ENCODE data around the gene FYN. TPM values are rescaled to one million over a fixed set of nuclear protein-coding genes. Genes with fewer than 3 reads are reported as not detected.

FYN gene
- total and polyA plus RNA-seq, 2 experiments from 2014 or later: 58.6 to 166 TPM

GRCh38 chr6:111722179-111722731 is 151.0 kb downstream of the FYN start:
- Histone ChIP-seq H3K4me2 (ENCODE audit: unreplicated experiment) (peak overlapping the region; percentile 39), H3K27me3 (replicated peaks; ENCODE audit: insufficient read depth) (no peaks in the 10 kb centered on the region), H3K27ac (peak overlapping the region; percentile 60), H3K4me1 (ENCODE audit: insufficient read depth) (peaks cover 74% of the 10 kb centered on the region), H3K79me2 (ENCODE audit: insufficient read depth) (peaks cover 67% of the 10 kb centered on the region), H4K20me1 (ENCODE audit: insufficient read depth) (no peaks in the 10 kb centered on the region), H3K4me3 (no peak overlapping the region), H3F3A (ENCODE audit: insufficient read depth) (peaks cover 80% of the 10 kb centered on the region), H2AFZ (no peak overlapping the region), H3K9me3 (ENCODE audit: low read depth) (no peaks in the 10 kb centered on the region), H3K9ac (peak overlapping the region; percentile 7; the same call in 1 of the 2 replicates), H3K36me3 (ENCODE audit: low read depth) (0 out of 2 replicates have a peak, but pooled peaks cover 1% of the 10 kb centered on the region), H3K9me2 (ENCODE audit: insufficient read depth) (no peaks in the 10 kb centered on the region)
- DNase-seq: peak; percentile 75
- in situ Hi-C loops (cut with MboI): no loop called here
- TF ChIP-seq EZH2 (IDR thresholded peaks at IDR 0.05; ENCODE audit: insufficient read depth, poor library complexity, severe bottlenecking): no peak
- TF ChIP-seq EZH2phosphoT487 (IDR thresholded peaks at IDR 0.05; ENCODE audit: insufficient read depth, low read depth): no peak
- 0 to 3% methylated on average over 3 of the region's 3 CpGs for WGBS, 2 experiments (ENCODE audit: low coverage in 1 of 2, low lambda C conversion rate in 2 of 2, missing lambda C conversion rate in 2 of 2)

GRCh38 chr6:111721753-111722154 is 151.5 kb downstream of the FYN start:
- WGBS, 2 experiments (ENCODE audit: low coverage in 1 of 2, low lambda C conversion rate in 2 of 2, missing lambda C conversion rate in 2 of 2): 0 to 5% methylated on average over 1 of the region's 1 CpG
- H3K36me3 ChIP-seq (ENCODE audit: low read depth): 0 out of 2 replicates have a peak, but pooled peaks cover 6% of the 10 kb centered on the region
- in situ Hi-C loops (cut with MboI): no loop called here
- H3K27ac ChIP-seq: peak overlapping the region; percentile 60
- no peaks in the 10 kb centered on the region for H4K20me1 ChIP-seq (ENCODE audit: insufficient read depth)
- peaks cover 71% of the 10 kb centered on the region for H3K4me1 ChIP-seq (ENCODE audit: insufficient read depth)
- no peaks in the 10 kb centered on the region for H3K27me3 ChIP-seq (replicated peaks; ENCODE audit: insufficient read depth)
- H3K9ac ChIP-seq: peak overlapping the region; percentile 7; the same call in 1 of the 2 replicates
- peak overlapping the region; percentile 39 for H3K4me2 ChIP-seq (ENCODE audit: unreplicated experiment)
- peaks cover 72% of the 10 kb centered on the region for H3K79me2 ChIP-seq (ENCODE audit: insufficient read depth)
- TF ChIP-seq EZH2 (IDR thresholded peaks at IDR 0.05; ENCODE audit: insufficient read depth, poor library complexity, severe bottlenecking): no peak
- TF ChIP-seq EZH2phosphoT487 (IDR thresholded peaks at IDR 0.05; ENCODE audit: insufficient read depth, low read depth): no peak
- H3K9me3 ChIP-seq (ENCODE audit: low read depth): no peaks in the 10 kb centered on the region
- peaks cover 77% of the 10 kb centered on the region for H3F3A ChIP-seq (ENCODE audit: insufficient read depth)
- peak; percentile 60 for DNase-seq
- H3K4me3 ChIP-seq: no peak overlapping the region
- H3K9me2 ChIP-seq (ENCODE audit: insufficient read depth): no peaks in the 10 kb centered on the region
- no peak overlapping the region for H2AFZ ChIP-seq

GRCh38 chr6:111720931-111721496 is 152.2 kb downstream of the FYN start:
- Histone ChIP-seq H3F3A (ENCODE audit: insufficient read depth) (peaks cover 70% of the 10 kb centered on the region), H3K4me3 (no peak overlapping the region), H3K79me2 (ENCODE audit: insufficient read depth) (peaks cover 79% of the 10 kb centered on the region), H3K27ac (no peak overlapping the region), H3K4me2 (ENCODE audit: unreplicated experiment) (peak overlapping the region; percentile 39), H2AFZ (no peak overlapping the region), H3K9ac (no peak overlapping the region), H3K9me2 (ENCODE audit: insufficient read depth) (no peaks in the 10 kb centered on the region), H3K27me3 (replicated peaks; ENCODE audit: insufficient read depth) (no peaks in the 10 kb centered on the region), H3K36me3 (ENCODE audit: low read depth) (0 out of 2 replicates have a peak, but pooled peaks cover 6% of the 10 kb centered on the region), H3K9me3 (ENCODE audit: low read depth) (no peaks in the 10 kb centered on the region), H3K4me1 (ENCODE audit: insufficient read depth) (peaks cover 64% of the 10 kb centered on the region), H4K20me1 (ENCODE audit: insufficient read depth) (no peaks in the 10 kb centered on the region)
- no peak for DNase-seq
- TF ChIP-seq EZH2 (IDR thresholded peaks at IDR 0.05; ENCODE audit: insufficient read depth, poor library complexity, severe bottlenecking) (no peak), EZH2phosphoT487 (IDR thresholded peaks at IDR 0.05; ENCODE audit: insufficient read depth, low read depth) (no peak)
- 37 to 49% methylated on average over 12 of the region's 12 CpGs for WGBS, 2 experiments (ENCODE audit: low coverage in 1 of 2, low lambda C conversion rate in 2 of 2, missing lambda C conversion rate in 2 of 2)
- in situ Hi-C loops (cut with MboI): no loop called here

- Histone ChIP-seq H3K79me2 (ENCODE audit: insufficient read depth) (peaks cover 75% of the 10 kb centered on the region), H3K4me1 (ENCODE audit: insufficient read depth) (peaks cover 45% of the 10 kb centered on the region), H4K20me1 (ENCODE audit: insufficient read depth) (no peaks in the 10 kb centered on the region), H3K4me3 (no peak overlapping the region), H3K36me3 (ENCODE audit: low read depth) (0 out of 2 replicates have a peak, but pooled peaks cover 10% of the 10 kb centered on the region), H3K27ac (peak overlapping the region; percentile 66), H3K9me3 (ENCODE audit: low read depth) (no peaks in the 10 kb centered on the region), H3F3A (ENCODE audit: insufficient read depth) (peaks cover 51% of the 10 kb centered on the region), H2AFZ (no peak overlapping the region), H3K9me2 (ENCODE audit: insufficient read depth) (no peaks in the 10 kb centered on the region), H3K27me3 (replicated peaks; ENCODE audit: insufficient read depth) (no peaks in the 10 kb centered on the region), H3K4me2 (ENCODE audit: unreplicated experiment) (no peak overlapping the region), H3K9ac (peak overlapping the region; percentile 30)
- peak; percentile 78 for DNase-seq
- TF ChIP-seq EZH2 (IDR thresholded peaks at IDR 0.05; ENCODE audit: insufficient read depth, poor library complexity, severe bottlenecking): no peak
- TF ChIP-seq EZH2phosphoT487 (IDR thresholded peaks at IDR 0.05; ENCODE audit: insufficient read depth, low read depth): no peak
- in situ Hi-C loops (cut with MboI): loop anchor here (10.0 kb wide), 1 partner anchor 326 kb away; no protein-coding TSS in a partner anchor
- 36 to 37% methylated on average over 3 of the region's 3 CpGs for WGBS, 2 experiments (ENCODE audit: low coverage in 1 of 2, low lambda C conversion rate in 2 of 2, missing lambda C conversion rate in 2 of 2)
Measured at GRCh38 chr6:111718990-111719389, 154.3 kb downstream of the FYN start.
